Measurements from ENCODE around the gene LARP4B.
A peak's percentile ranks its signal among the peaks of the same experiment; 100 is the strongest.

Gene LARP4B

GRCh38 chr10:931326-932318 is at the start of gene LARP4B:
LARP4B (minus strand) TSS chr10:931705; CDS start chr10:885721, 45,984 bp downstream.
- DNase-seq: peak; percentile 98

- no peak for DNase-seq
Measured at GRCh38 chr10:980468-981093, 49.1 kb upstream of the LARP4B start.

- DNase-seq: no peak
Measured at GRCh38 chr10:978826-979421, 47.4 kb upstream of the LARP4B start.

- DNase-seq: no peak
Measured at GRCh38 chr10:976316-976715, 44.8 kb upstream of the LARP4B start.

- DNase-seq: no peak
Measured at GRCh38 chr10:974785-975074, 43.2 kb upstream of the LARP4B start.

GRCh38 chr10:974038-974784 is 42.7 kb upstream of the LARP4B start:
- no peak for DNase-seq

GRCh38 chr10:972763-973162 is 41.3 kb upstream of the LARP4B start:
- DNase-seq: no peak

- no peak for DNase-seq
Measured at GRCh38 chr10:971613-972012, 40.1 kb upstream of the LARP4B start.

- no peak for DNase-seq
Measured at GRCh38 chr10:971150-971542, 39.6 kb upstream of the LARP4B start.

GRCh38 chr10:970311-971149 is 39.0 kb upstream of the LARP4B start:
- DNase-seq: no peak

- no peak for DNase-seq
Measured at GRCh38 chr10:969473-970150, 38.1 kb upstream of the LARP4B start.

- no peak for DNase-seq
Measured at GRCh38 chr10:968546-969199, 37.2 kb upstream of the LARP4B start.

GRCh38 chr10:966466-967235 is 35.1 kb upstream of the LARP4B start:
- no peak for DNase-seq

- no peak for DNase-seq
Measured at GRCh38 chr10:964988-965417, 33.5 kb upstream of the LARP4B start.

- DNase-seq: no peak
Measured at GRCh38 chr10:964321-964987, 32.9 kb upstream of the LARP4B start.

- DNase-seq: no peak
Measured at GRCh38 chr10:963655-964054, 32.1 kb upstream of the LARP4B start.

GRCh38 chr10:963186-963585 is 31.7 kb upstream of the LARP4B start:
- DNase-seq: no peak

- no peak for DNase-seq
Measured at GRCh38 chr10:962342-962741, 30.8 kb upstream of the LARP4B start.

GRCh38 chr10:958856-959255 is 27.4 kb upstream of the LARP4B start:
- DNase-seq: no peak

- DNase-seq: no peak
Measured at GRCh38 chr10:958106-958505, 26.6 kb upstream of the LARP4B start.
